ENCODE data around the gene NUCKS1. TPM values are rescaled to one million over a fixed set of nuclear protein-coding genes. Genes with fewer than 3 reads are reported as not detected.

Gene NUCKS1
- total RNA-seq, 2 donors from 2014 or later, result 192 to 257 TPM

- peaks cover 16% of the 10 kb centered on the region for H3K4me1 Mint-ChIP-seq (ENCODE audit: low read depth)
- H3K4me3 Mint-ChIP-seq, result no peak overlapping the region
- H3K36me3 Mint-ChIP-seq (ENCODE audit: insufficient read depth in 2 of 2), result peaks cover 7 to 36% of the 10 kb centered on the region in 2 donors
- no peaks in the 10 kb centered on the region for H3K27me3 Mint-ChIP-seq (ENCODE audit: low read depth)
- no peak overlapping the region for H3K27ac Mint-ChIP-seq
- ATAC-seq (replicated peaks in 1 of 2), result no peak
- DNase-seq, result no peak
- H3K9me3 Mint-ChIP-seq, result no peaks in the 10 kb centered on the region
Observed at GRCh38 chr1:205714190-205714905, 35.6 kb downstream of the NUCKS1 start.

DNA sequence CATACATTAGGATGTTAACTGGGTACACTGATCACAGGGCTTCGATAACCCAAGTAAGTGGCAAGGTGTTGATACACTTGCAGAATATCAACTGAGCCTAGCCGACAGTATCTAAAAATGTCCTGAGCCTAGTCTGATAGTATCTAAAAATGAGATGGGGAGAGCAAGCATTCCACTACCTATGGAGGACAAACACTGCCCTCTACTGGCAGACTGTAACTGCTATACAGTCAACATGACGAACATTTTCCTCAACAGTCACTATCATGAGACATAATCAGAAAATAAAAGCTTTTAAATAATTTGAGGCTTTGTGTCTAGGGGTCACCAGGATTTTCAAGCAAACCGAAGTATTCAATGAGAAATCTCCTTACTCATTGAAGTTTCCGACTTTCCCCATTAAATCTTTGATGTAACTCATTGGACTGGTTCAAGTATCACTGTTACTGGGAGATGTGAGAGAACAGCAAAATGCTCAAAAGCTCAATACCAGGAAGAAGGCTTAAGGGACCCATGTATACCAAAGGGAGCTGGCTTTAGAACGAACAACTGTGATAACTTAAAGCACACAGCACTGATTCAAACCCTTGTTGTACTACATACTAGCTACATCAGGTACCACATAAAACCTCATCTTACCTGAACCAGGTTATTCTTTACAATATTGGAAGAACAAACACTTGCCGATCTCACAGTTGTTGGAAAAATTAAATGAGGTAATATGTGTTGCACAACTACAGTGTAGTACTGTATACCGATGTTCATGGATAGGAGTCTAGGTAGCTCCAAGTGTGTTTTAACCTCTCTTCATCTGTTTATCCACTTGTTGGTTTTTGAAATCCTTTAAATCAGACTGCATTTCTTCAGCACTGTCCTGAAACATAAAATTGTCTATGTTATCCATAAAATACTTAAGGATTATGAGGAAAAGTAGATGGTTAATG, 38.6 kb downstream of the NUCKS1 start:
- peaks cover 4 to 15% of the 10 kb centered on the region in 2 donors for H3K36me3 Mint-ChIP-seq (ENCODE audit: insufficient read depth in 2 of 2)
- H3K9me3 Mint-ChIP-seq, result no peaks in the 10 kb centered on the region
- H3K4me3 Mint-ChIP-seq, result no peak overlapping the region
- DNase-seq, result peak; percentile 67 to 69
- peak; percentile 84 to 86 for ATAC-seq (replicated peaks in 1 of 2)
- H3K4me1 Mint-ChIP-seq (ENCODE audit: low read depth), result peaks cover 5% of the 10 kb centered on the region
- no peak overlapping the region for H3K27ac Mint-ChIP-seq
- H3K27me3 Mint-ChIP-seq (ENCODE audit: low read depth), result no peaks in the 10 kb centered on the region

DNA sequence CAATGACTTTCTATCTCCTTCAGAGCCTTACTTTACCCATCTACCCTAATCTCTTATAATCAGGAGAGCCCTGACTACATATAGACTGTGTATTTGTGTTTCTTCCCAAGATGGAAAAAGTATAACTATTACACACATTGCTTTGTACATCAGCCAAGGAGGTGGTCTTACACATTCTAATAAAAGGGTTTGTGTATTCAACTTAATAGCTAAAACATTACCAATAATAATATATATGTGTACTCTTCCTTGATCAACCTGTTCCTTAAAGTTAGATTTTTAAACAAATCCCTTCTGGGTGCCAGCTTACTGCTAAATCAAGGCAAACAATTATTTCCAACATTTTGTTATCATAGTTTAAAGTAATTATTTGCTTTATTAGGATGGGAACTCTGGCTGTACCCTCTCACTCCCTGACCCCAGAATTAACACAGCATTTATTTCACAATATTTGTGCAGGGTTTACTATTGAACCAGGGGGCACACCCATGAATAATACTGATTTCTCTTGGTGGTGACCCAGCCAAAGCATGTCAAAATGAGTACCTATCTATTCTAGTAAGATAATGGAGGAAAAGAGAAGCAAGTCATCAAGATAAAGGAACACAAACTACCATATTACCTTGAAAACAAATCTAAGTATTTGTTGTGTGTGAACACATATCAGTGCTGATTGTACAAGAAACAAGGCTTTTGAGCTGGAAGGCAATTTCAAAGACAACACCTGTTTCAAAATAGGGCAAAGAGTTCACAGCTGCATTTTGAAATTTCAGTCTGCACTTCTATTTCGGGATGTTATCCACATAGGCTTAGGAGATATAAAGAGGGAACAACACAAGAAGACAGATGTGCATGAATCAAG, 39.5 kb downstream of the NUCKS1 start:
- H3K9me3 Mint-ChIP-seq, result no peaks in the 10 kb centered on the region
- no peak overlapping the region for H3K4me3 Mint-ChIP-seq
- ATAC-seq (replicated peaks in 1 of 2), result no peak
- no peaks in the 10 kb centered on the region for H3K27me3 Mint-ChIP-seq (ENCODE audit: low read depth)
- DNase-seq, result no peak
- H3K4me1 Mint-ChIP-seq (ENCODE audit: low read depth), result peaks cover 5% of the 10 kb centered on the region
- peaks cover 3 to 11% of the 10 kb centered on the region in 2 donors for H3K36me3 Mint-ChIP-seq (ENCODE audit: insufficient read depth in 2 of 2)
- H3K27ac Mint-ChIP-seq, result no peak overlapping the region

DNA sequence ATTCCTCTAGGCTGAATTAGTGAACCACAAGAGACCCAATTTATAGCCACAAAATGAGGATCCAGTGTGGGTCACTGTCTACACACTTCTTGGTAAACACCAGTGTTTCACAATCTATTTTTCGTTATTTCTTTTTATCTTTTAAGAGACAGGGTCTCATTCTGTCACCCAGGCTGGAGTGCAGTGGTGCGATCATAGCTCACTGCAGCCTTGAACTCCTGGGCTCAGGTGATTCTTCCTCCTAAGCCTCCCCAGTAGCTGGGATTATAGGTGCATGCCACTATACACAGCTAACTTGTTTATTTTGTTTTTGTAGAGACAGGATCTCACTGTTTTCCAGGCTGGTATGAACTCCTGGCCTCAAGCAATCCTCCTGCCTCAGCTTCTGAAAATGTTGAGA, 40.3 kb downstream of the NUCKS1 start:
- DNase-seq (no peak), ATAC-seq (replicated peaks in 1 of 2) (no peak)
- H3K27ac Mint-ChIP-seq, result peak overlapping the region; percentile 68
- peaks cover 3 to 9% of the 10 kb centered on the region in 2 donors for H3K36me3 Mint-ChIP-seq (ENCODE audit: insufficient read depth in 2 of 2)
- H3K4me3 Mint-ChIP-seq, result no peak overlapping the region
- no peaks in the 10 kb centered on the region for H3K9me3 Mint-ChIP-seq
- H3K27me3 Mint-ChIP-seq (ENCODE audit: low read depth), result no peaks in the 10 kb centered on the region
- H3K4me1 Mint-ChIP-seq (ENCODE audit: low read depth), result peaks cover 9% of the 10 kb centered on the region

DNA sequence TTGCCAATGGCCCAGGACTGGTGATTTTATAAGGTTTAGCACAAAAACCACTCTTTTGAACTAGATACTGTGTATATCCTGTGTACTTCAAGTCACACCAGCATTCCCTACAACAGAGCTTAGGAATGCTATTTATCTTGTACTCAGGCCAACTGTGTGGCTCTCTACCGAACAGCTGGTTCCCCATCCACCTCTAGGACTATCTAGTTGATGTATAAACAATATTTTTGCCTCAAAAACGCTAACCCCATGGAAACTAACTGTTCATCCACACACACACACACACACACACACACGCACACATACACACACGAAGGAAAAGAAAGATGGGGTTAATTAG, 41.0 kb downstream of the NUCKS1 start:
- no peaks in the 10 kb centered on the region for H3K9me3 Mint-ChIP-seq
- H3K27ac Mint-ChIP-seq, result peak overlapping the region; percentile 2
- no peak overlapping the region for H3K4me3 Mint-ChIP-seq
- peaks cover 9% of the 10 kb centered on the region for H3K4me1 Mint-ChIP-seq (ENCODE audit: low read depth)
- peaks cover 3 to 10% of the 10 kb centered on the region in 2 donors for H3K36me3 Mint-ChIP-seq (ENCODE audit: insufficient read depth in 2 of 2)
- H3K27me3 Mint-ChIP-seq (ENCODE audit: low read depth), result no peaks in the 10 kb centered on the region
- ATAC-seq (replicated peaks in 1 of 2) (no peak), DNase-seq (no peak)

GRCh38 chr1:205706601-205707502, 43.1 kb downstream of the NUCKS1 start:
- no peak for DNase-seq
- Mint-ChIP-seq H3K27me3 (ENCODE audit: low read depth) (no peaks in the 10 kb centered on the region), H3K4me3 (no peak overlapping the region), H3K4me1 (ENCODE audit: low read depth) (peaks cover 9% of the 10 kb centered on the region), H3K9me3 (no peaks in the 10 kb centered on the region), H3K27ac (peak overlapping the region; percentile 43), H3K36me3 (ENCODE audit: insufficient read depth in 2 of 2) (peaks cover 3 to 9% of the 10 kb centered on the region in 2 donors)
- no peak for ATAC-seq (replicated peaks in 1 of 2)

- DNase-seq (no peak), ATAC-seq (replicated peaks in 1 of 2) (no peak)
- Mint-ChIP-seq H3K4me1 (ENCODE audit: low read depth) (peaks cover 5% of the 10 kb centered on the region), H3K9me3 (no peaks in the 10 kb centered on the region), H3K27ac (no peak overlapping the region), H3K4me3 (no peak overlapping the region), H3K27me3 (ENCODE audit: low read depth) (no peaks in the 10 kb centered on the region), H3K36me3 (ENCODE audit: insufficient read depth in 2 of 2) (peaks cover 0 to 2% of the 10 kb centered on the region in 2 donors)
Observed at GRCh38 chr1:205704903-205705302, 45.1 kb downstream of the NUCKS1 start.

DNA sequence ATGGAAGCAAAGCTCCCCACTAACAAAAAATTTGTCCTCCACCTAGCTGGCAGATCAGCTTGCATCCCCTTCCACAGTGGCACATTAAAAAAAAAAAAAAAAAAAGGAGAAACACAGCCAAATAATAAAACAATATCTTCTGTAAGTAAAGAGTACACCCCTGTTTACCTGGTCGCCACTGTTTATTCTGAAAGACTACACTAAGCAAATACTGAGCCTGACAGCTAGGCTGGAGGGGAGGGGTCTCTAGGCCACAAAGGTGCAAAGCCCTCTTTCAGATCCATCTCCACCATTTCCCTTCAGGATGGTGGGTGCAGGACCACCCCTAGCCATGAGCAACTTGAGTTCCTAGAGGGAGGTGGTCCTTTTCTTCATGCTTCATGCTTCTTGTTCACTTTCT, 46.9 kb downstream of the NUCKS1 start:
- no peak for ATAC-seq (replicated peaks in 1 of 2)
- peaks cover 0 to 2% of the 10 kb centered on the region in 2 donors for H3K36me3 Mint-ChIP-seq (ENCODE audit: insufficient read depth in 2 of 2)
- no peaks in the 10 kb centered on the region for H3K9me3 Mint-ChIP-seq

GRCh38 chr1:205701891-205702290, 48.1 kb downstream of the NUCKS1 start:
- Mint-ChIP-seq H3K27ac (no peak overlapping the region), H3K27me3 (ENCODE audit: low read depth) (peaks cover 12% of the 10 kb centered on the region), H3K4me3 (no peak overlapping the region), H3K36me3 (ENCODE audit: insufficient read depth in 2 of 2) (peaks cover 0 to 2% of the 10 kb centered on the region in 2 donors), H3K4me1 (ENCODE audit: low read depth) (peaks cover 5% of the 10 kb centered on the region), H3K9me3 (no peaks in the 10 kb centered on the region)
- ATAC-seq (replicated peaks in 1 of 2), result no peak
- no peak for DNase-seq

More for the DNA sequence above, 46.9 kb downstream of the NUCKS1 start:
- DNase-seq, result no peak
- H3K27ac Mint-ChIP-seq, result no peak overlapping the region
- no peak overlapping the region for H3K4me3 Mint-ChIP-seq
- H3K4me1 Mint-ChIP-seq (ENCODE audit: low read depth), result peaks cover 5% of the 10 kb centered on the region
- H3K27me3 Mint-ChIP-seq (ENCODE audit: low read depth), result peaks cover under 1% of the 10 kb centered on the region

DNA sequence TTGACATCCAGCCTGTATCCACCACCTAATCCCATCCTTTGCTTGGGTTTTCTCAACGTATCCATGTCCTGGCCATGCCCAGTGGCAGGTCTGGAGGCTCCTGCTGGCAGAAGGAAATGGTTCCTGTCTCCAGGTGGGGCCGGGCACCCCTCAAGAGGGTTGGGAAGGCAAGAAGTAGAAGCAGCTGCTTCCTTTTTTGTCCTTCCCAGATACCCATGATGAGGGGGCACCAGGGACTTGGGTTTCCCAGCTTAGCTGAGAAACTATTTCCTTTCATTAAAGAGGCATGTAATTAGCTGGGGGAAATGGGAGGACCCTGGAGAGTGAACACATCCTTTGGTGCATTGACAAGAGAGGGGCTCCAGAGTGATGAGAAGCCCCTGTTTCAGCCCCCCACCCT, 48.6 kb downstream of the NUCKS1 start:
- peaks cover 17% of the 10 kb centered on the region for H3K27me3 Mint-ChIP-seq (ENCODE audit: low read depth)
- H3K9me3 Mint-ChIP-seq, result no peaks in the 10 kb centered on the region
- H3K27ac Mint-ChIP-seq, result no peak overlapping the region
- DNase-seq, result no peak
- H3K36me3 Mint-ChIP-seq (ENCODE audit: insufficient read depth in 2 of 2), result peaks cover 0 to 2% of the 10 kb centered on the region in 2 donors
- H3K4me3 Mint-ChIP-seq, result no peak overlapping the region
- H3K4me1 Mint-ChIP-seq (ENCODE audit: low read depth), result peaks cover 5% of the 10 kb centered on the region
- ATAC-seq (replicated peaks in 1 of 2), result no peak

- DNase-seq (no peak), ATAC-seq (replicated peaks in 1 of 2) (peak; percentile 10 to 12)
- no peaks in the 10 kb centered on the region for H3K9me3 Mint-ChIP-seq
- no peak overlapping the region for H3K4me3 Mint-ChIP-seq
- no peak overlapping the region for H3K27ac Mint-ChIP-seq
- H3K36me3 Mint-ChIP-seq (ENCODE audit: insufficient read depth in 2 of 2), result peaks cover 0 to 2% of the 10 kb centered on the region in 2 donors
- H3K4me1 Mint-ChIP-seq (ENCODE audit: low read depth), result peaks cover 5% of the 10 kb centered on the region
- H3K27me3 Mint-ChIP-seq (ENCODE audit: low read depth), result peaks cover 21% of the 10 kb centered on the region
Observed at GRCh38 chr1:205700865-205701401, 49.0 kb downstream of the NUCKS1 start.

DNA sequence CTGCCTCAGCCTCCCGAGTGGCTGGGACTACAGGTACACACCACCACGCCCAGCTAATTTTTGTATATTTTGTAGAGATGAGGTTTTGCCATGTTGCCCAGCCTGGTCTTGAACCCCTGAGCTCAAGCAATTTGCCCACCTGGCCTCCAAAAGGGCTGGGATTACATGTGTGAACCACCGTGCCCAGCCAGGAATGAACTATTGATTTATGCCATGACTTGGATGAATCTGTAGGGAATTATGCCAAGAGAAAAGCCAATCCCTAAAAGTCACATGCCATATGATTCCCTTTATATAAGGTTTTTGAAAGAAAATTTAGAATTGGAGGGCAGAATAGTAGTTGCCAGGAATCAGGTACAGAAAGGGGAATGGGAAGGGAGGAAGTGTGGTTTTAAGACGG, 50.6 kb downstream of the NUCKS1 start:
- Mint-ChIP-seq H3K4me3 (no peak overlapping the region), H3K27ac (no peak overlapping the region), H3K4me1 (ENCODE audit: low read depth) (no peaks in the 10 kb centered on the region), H3K27me3 (ENCODE audit: low read depth) (peaks cover 21% of the 10 kb centered on the region), H3K36me3 (ENCODE audit: insufficient read depth in 2 of 2) (no peaks in the 10 kb centered on the region), H3K9me3 (no peaks in the 10 kb centered on the region)
- ATAC-seq (replicated peaks in 1 of 2) (no peak), DNase-seq (no peak)

Measured in activated T-cell treated with anti-CD3 and anti-CD28 coated beads, Interleukin-2, amount 50 U/mL, for 72 hours (primary cell).